DND-41 (cell line): ENCODE results near the gene PWWP2B.

ENCODE experiments used
- EZH2 ChIP-seq: IDR thresholded peaks from 3 replicates; pipeline ENCODE4 v1.6.1; 2012; ENCODE audit warnings: borderline replicate concordance, low read depth, mild to moderate bottlenecking, moderate library complexity, low read length, inconsistent platforms; ENCODE audit not compliant: severe bottlenecking
- TF ChIP-seq, protein P1 (sequence below): IDR thresholded peaks from 2 replicates; pipeline ENCODE4 v1.5.1; 2012; ENCODE audit warnings: borderline replicate concordance, low read length, moderate library complexity, mild to moderate bottlenecking; ENCODE audit not compliant: poor library complexity, severe bottlenecking; ENCODE audit errors: extremely low read depth

DNA sequence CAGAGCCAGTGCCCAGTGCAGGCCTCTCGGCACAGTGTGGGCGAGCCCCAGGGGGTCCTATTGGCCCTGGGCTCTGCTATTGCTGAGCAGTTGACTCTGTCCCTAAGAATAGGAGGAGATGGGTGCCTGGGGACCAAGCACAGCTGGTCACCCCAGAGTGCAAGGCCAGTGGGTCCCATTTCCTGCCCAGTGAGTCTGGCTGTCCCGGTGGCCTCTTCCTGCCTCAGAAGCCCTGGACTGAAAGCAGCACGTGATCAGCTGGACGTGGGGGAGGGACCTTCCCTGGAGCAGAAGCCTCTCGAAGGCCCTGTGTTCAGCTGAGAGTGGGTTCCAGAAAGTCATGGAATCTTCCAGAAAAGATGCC lies 42.0 kb downstream of the PWWP2B start:
- TF ChIP-seq, protein P1, sequence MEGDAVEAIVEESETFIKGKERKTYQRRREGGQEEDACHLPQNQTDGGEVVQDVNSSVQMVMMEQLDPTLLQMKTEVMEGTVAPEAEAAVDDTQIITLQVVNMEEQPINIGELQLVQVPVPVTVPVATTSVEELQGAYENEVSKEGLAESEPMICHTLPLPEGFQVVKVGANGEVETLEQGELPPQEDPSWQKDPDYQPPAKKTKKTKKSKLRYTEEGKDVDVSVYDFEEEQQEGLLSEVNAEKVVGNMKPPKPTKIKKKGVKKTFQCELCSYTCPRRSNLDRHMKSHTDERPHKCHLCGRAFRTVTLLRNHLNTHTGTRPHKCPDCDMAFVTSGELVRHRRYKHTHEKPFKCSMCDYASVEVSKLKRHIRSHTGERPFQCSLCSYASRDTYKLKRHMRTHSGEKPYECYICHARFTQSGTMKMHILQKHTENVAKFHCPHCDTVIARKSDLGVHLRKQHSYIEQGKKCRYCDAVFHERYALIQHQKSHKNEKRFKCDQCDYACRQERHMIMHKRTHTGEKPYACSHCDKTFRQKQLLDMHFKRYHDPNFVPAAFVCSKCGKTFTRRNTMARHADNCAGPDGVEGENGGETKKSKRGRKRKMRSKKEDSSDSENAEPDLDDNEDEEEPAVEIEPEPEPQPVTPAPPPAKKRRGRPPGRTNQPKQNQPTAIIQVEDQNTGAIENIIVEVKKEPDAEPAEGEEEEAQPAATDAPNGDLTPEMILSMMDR: no peak
- no peak for TF ChIP-seq EZH2
